ENCODE results near the gene PTPN6.

Gene PTPN6

DNA sequence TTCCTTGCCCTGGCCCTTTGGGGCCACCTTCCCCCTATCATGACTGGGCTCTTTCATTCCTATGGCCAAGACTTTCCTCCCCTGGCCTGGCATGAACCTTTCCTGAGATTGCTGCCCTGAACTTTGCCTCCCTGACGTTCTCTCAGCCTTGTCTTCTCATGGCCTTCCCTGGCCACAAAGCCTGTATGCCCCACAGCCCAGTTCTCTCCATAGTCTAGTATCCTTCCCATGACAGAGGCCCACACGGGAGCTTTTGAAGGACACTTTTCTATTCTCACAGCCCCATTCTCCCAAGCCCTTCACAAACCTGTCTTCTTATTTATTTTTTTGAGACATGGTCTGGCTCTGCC lies 12.0 kb upstream of the PTPN6 start:
- CTCF ChIA-PET, result interaction anchor here (2.0 kb wide), 1 partner anchor 14 kb away, joined by 10 read pairs; no protein-coding TSS in a partner anchor
- peak overlapping the region; percentile 82 for H3K27ac ChIP-seq
- TF ChIP-seq, protein P1, sequence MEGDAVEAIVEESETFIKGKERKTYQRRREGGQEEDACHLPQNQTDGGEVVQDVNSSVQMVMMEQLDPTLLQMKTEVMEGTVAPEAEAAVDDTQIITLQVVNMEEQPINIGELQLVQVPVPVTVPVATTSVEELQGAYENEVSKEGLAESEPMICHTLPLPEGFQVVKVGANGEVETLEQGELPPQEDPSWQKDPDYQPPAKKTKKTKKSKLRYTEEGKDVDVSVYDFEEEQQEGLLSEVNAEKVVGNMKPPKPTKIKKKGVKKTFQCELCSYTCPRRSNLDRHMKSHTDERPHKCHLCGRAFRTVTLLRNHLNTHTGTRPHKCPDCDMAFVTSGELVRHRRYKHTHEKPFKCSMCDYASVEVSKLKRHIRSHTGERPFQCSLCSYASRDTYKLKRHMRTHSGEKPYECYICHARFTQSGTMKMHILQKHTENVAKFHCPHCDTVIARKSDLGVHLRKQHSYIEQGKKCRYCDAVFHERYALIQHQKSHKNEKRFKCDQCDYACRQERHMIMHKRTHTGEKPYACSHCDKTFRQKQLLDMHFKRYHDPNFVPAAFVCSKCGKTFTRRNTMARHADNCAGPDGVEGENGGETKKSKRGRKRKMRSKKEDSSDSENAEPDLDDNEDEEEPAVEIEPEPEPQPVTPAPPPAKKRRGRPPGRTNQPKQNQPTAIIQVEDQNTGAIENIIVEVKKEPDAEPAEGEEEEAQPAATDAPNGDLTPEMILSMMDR (conservative IDR thresholded peaks at IDR 0.05; ENCODE audit: low read depth), result no peak

DNA sequence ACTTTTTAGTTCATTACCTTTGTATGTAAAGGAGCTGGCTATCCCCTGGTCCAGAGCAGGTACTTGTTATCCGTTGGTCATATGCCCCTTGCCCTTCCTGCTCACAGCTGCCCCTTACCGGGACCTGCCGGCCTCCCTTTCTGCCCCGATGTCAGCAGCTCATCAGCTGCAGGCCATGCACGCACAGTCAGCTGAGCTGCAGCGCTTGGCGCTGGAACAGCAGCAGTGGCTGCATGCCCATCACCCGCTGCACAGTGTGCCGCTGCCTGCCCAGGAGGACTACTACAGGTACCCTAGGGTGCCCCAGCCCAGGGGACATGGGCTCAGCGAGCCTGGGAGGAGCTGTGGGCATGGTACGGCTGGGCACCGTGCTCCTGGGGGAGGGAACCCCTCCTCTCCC lies 9.9 kb upstream of the PTPN6 start:
- TF ChIP-seq, protein P1 (conservative IDR thresholded peaks at IDR 0.05; ENCODE audit: low read depth), result no peak
- no peak for DNase-seq (ENCODE audit: low spot score)
- CTCF ChIA-PET, result interaction anchor here (0.6 to 0.9 kb wide), 2 partner anchors 17 to 37 kb away, joined by 3 read pairs; partner anchors contain the start of gene LRRC23
- peak overlapping the region; percentile 10; the same call in 1 of the 2 replicates for H3K27ac ChIP-seq
- POLR2A ChIA-PET (ENCODE audit: low non-redundant PET), result no interaction called here

More for the DNA sequence above, 12.0 kb upstream of the PTPN6 start:
- POLR2A ChIA-PET (ENCODE audit: low non-redundant PET), result no interaction called here
- no peak for DNase-seq (ENCODE audit: low spot score)

DNA sequence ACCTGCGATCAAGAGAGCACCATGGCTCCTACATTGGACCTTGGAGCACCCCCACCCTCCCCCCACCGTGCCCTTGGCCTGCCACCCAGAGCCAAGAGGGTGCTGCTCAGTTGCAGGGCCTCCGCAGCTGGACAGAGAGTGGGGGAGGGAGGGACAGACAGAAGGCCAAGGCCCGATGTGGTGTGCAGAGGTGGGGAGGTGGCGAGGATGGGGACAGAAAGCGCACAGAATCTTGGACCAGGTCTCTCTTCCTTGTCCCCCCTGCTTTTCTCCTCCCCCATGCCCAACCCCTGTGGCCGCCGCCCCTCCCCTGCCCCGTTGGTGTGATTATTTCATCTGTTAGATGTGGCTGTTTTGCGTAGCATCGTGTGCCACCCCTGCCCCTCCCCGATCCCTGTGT lies 9.4 kb upstream of the PTPN6 start:
- ChIA-PET CTCF (interaction anchor here (0.6 to 0.9 kb wide), 2 partner anchors 18 to 37 kb away, joined by 3 read pairs; partner anchors contain the start of gene LRRC23), POLR2A (ENCODE audit: low non-redundant PET) (no interaction called here)
- peak overlapping the region; percentile 97; the same call in 1 of the 2 replicates for H3K27ac ChIP-seq
- TF ChIP-seq, protein P1 (conservative IDR thresholded peaks at IDR 0.05; ENCODE audit: low read depth), result no peak
- no peak for DNase-seq (ENCODE audit: low spot score)

DNA sequence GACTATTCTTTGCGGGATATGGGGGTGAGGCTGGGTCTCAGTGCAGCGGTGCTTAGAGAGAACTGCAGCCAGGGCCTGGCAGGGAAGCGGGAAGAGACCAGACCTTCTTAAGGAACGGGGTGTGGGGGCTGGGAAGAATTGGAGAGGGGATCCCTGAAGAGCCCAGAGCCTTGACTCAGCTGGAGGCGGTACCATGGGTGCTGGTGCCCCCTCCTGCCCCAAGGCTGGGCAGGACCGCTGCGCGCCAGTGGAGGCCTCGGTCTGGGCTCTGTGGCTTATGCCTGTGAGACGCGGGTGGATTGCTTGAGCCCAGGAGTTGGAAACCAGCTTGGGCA lies 8.9 kb upstream of the PTPN6 start:
- ChIA-PET CTCF (interaction anchor here (0.9 kb wide), 1 partner anchor 18 kb away, joined by 3 read pairs; no protein-coding TSS in a partner anchor), POLR2A (ENCODE audit: low non-redundant PET) (no interaction called here)
- no peak for DNase-seq (ENCODE audit: low spot score)
- TF ChIP-seq, protein P1 (conservative IDR thresholded peaks at IDR 0.05; ENCODE audit: low read depth), result no peak
- H3K27ac ChIP-seq, result peak overlapping the region; percentile 97

DNA sequence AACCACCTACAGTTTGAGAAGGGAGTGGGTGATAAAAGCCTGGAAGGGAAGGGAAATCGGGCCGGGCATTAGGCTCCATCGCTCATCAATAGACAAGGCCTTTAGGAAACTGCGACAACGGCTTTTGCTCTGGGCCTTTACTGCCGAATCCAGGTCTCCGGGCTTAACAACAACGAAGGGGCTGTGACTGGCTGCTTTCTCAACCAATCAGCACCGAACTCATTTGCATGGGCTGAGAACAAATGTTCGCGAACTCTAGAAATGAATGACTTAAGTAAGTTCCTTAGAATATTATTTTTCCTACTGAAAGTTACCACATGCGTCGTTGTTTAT lies 7.8 kb upstream of the PTPN6 start:
- peak overlapping the region; percentile 97 for H3K27ac ChIP-seq
- CTCF ChIA-PET, result interaction anchor here (0.6 to 2.4 kb wide), 3 partner anchors 16 to 21 kb away, joined by 3 to 14 read pairs (median 3); no protein-coding TSS in a partner anchor
- POLR2A ChIA-PET (ENCODE audit: low non-redundant PET), result interaction anchor here (1.3 to 2.1 kb wide), 3 partner anchors 18 to 21 kb away, joined by 5 to 24 read pairs (median 17); no protein-coding TSS in a partner anchor
- TF ChIP-seq, protein P1 (conservative IDR thresholded peaks at IDR 0.05; ENCODE audit: low read depth), result no peak
- DNase-seq (ENCODE audit: low spot score), result peak; percentile 90

DNA sequence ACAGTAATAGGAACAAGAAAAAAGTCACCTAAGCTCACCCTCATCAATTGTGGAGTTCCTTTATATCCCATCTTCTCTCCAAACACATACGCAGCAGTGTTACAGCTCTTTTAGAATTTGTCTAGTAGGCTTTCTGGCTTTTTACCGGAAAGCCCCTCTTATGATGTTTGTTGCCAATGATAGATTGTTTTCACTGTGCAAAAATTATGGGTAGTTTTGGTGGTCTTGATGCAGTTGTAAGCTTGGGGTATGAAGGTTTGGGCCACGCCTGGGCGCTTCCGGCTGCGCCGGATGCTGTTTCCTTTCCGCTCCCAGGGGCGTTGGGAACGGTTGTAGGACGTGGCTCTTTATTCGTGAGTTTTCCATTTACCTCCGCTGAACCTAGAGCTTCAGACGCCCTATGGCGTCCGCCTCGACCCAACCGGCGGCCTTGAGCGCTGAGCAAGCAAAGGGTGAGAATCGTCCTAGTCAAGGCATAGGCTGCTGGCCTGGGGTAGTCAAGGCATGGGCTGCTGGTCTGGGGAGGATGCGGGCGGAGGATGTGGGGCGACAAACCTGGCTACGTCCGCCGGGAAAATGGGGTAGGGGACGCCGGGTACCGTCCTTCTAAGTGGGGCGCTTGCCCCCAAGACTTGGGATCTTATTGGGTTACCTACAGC lies 7.3 kb upstream of the PTPN6 start, which contains the start of the genes C12orf57 and RNU7-1:
Gene C12orf57 (plus strand): TSS at position 301 of the 659 bp plus-strand sequence. CDS start 100 bp downstream, at position 401.
Gene RNU7-1 (plus strand): TSS at position 95 of the 659 bp plus-strand sequence.
- CTCF ChIA-PET, result interaction anchor here (0.6 to 2.7 kb wide), 10 partner anchors 11 to 166 kb away, joined by 3 to 14 read pairs (median 4); partner anchors contain the start of gene C1RL
- DNase-seq (ENCODE audit: low spot score), result peak; percentile 79
- TF ChIP-seq, protein P1 (conservative IDR thresholded peaks at IDR 0.05; ENCODE audit: low read depth), result no peak
- POLR2A ChIA-PET (ENCODE audit: low non-redundant PET), result interaction anchor here (0.6 to 2.1 kb wide), 6 partner anchors 8 to 165 kb away, joined by 3 to 24 read pairs (median 4); no protein-coding TSS in a partner anchor
- H3K27ac ChIP-seq, result peak within 1 kb of the TSS; percentile 97
